HG03378 (cell line): ENCODE results near the gene PCDHGA6.
"Not testable (repeated sequence)": the region's sequence is repeated elsewhere in the genome, so short reads cannot be mapped to it uniquely, and the experiment has no call there.

Experiments used
- ATAC-seq: cut with Tn5 transposase; IDR thresholded peaks from one replicate; pipeline ENCODE4 v1.9.1; 2021; ENCODE audit warnings: mild to moderate bottlenecking, moderate library complexity; ENCODE audit not compliant: unreplicated experiment

Gene PCDHGA6

DNA sequence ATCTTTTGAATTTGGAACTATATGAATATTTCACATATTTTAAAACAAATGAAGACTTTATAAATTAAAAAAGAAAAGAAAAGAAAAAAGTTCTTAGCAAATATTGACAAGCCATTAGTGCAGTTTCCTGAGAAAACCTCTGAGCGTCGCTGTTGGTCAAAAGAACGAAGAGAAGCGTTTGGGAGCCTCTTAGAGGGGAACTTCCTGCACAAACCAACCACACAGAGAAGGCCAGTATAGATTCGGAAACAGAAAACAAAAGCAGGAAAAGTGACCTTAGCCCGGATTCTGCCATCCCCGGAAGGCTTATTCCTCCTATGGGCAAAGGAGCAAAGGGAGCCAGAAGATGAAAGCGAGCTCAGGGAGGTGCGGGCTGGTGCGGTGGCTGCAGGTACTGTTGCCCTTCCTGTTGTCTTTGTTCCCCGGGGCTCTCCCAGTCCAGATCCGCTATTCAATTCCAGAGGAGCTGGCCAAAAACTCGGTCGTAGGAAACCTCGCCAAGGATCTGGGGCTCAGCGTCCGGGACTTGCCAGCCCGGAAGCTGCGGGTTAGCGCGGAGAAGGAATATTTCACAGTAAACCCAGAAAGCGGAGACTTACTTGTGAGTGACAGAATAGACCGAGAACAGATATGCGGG lies 13.8 kb upstream of the PCDHGA6 start, which contains the start of gene PCDHGB2:
Gene PCDHGB2, plus strand, starts transcription at position 205 of the 637 bp plus-strand sequence. Its CDS starts 142 bp downstream, at position 347.
- ATAC-seq = no peak

DNA sequence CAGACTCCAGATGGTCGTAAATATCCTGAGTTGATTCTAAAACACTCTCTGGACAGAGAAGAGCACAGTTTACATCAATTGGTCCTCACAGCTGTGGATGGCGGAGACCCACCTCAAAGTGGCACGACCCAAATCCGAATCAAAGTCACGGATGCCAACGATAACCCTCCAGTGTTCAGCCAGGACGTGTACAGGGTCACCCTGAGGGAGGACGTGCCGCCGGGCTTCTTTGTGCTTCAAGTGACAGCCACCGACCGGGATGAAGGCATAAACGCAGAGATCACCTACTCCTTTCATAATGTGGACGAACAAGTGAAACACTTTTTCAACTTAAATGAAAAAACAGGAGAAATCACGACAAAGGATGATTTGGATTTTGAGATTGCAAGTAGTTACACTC lies 13.0 kb upstream of the PCDHGA6 start:
- no peak for ATAC-seq

DNA sequence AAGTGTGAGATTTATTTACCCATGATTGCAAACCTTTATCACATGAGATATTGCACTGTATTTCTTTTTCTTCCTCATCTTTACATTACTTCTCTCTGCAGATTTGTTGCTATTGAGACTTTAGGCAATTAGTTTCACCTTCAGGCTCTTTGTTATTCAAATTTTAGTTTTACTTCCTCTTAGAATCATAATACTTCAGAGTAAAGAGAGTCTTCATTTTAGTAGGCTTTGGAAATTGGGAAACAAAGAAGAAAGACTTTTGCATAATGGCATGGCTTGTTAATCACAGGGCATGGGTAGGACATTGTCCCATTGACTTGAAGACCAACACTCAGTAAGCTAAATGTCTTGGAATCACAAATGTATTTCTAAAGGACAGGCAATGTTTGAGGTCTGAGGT lies 11.0 kb upstream of the PCDHGA6 start:
- no peak for ATAC-seq

DNA sequence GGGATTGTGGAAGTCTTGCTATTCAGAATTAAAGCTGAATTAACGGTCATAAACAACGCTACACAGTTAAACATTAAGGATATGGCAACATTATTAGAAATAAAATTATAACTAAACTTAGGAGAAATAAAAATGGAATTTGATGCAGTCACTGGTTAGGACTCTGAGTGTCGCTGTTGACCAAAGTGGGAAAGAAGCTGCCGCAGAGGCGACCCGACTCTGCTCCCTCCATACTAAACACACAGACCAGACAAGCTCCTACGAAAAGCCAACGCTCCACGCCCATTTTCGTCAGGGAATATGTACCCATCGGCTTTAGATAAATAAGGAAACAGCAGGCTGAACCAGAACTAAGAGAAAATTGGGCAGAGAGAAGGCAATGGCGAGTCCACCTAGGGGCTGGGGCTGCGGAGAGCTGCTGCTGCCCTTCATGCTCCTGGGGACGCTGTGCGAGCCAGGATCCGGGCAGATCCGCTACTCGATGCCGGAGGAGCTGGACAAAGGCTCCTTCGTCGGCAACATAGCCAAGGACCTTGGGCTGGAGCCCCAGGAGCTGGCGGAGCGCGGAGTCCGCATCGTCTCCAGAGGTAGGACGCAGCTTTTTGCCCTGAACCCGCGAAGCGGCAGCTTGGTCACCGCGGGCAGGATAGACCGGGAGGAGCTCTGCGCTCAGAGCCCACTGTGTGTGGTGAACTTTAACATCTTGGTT lies 9.6 kb upstream of the PCDHGA6 start, which contains the start of gene PCDHGA5:
Gene PCDHGA5, plus strand, starts transcription at position 211 of the 709 bp plus-strand sequence. Its CDS starts 169 bp downstream, at position 380.
- no peak for ATAC-seq

DNA sequence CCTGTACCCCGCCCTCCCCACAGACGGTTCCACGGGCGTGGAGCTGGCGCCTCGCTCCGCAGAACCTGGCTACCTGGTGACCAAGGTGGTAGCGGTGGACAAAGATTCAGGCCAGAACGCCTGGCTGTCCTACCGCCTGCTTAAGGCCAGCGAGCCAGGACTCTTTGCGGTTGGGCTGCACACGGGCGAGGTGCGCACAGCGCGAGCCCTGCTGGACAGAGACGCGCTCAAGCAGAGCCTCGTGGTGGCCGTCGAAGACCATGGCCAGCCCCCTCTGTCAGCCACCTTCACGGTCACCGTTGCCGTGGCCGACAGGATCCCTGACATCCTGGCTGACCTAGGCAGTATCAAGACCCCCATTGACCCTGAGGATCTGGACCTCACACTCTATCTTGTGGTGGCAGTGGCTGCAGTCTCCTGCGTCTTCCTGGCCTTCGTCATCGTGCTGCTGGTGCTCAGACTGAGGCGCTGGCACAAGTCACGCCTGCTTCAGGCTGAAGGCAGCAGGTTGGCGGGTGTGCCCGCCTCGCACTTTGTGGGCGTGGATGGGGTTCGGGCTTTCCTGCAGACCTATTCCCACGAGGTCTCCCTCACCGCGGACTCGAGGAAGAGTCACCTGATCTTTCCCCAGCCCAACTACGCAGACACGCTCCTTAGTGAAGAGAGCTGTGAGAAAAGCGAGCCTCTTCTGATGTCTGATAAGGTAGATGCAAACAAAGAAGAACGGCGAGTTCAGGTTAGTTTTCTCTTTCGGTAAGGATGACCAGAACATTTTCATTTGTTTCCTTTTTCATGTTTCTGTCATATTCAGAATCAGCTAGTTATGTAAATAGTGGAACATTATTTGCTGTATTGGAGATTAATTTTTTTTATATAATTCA lies 7.4 kb upstream of the PCDHGA6 start:
- ATAC-seq = no peak

DNA sequence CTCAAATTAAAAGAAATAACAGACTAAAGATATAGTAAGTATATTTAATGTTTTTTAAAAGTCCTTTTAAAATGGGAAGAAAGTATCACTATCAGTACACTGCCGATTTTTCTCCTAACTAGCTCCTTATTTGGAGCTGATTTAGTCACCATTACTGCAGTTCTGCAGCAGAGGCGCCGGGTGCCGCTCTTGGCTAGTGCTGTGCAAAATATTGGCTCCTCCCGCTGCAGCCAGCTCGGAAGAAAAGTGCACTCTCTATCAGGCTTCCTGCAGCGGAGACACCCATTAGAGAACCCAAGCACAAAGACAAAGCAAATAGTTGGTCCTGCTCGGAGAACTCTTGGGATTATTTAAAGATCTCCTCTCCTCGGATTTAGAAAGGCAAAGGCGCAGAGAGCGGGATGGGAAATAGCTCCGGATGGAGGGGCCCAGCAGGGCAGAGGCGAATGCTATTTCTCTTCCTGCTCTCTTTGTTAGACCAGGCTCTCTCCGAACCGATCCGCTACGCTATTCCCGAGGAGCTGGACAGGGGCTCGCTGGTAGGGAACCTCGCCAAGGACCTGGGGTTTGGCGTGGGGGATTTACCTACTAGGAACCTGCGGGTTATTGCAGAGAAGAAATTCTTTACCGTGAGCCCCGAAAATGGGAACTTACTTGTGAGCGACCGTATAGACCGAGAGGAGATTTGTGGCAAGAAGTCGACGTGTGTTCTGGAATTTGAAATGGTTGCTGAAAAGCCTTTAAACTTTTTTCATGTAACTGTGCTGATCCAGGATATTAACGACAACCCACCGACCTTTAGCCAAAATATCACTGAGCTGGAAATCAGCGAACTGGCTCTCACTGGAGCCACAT lies 3.5 kb upstream of the PCDHGA6 start, which contains the start of gene PCDHGB3:
Gene PCDHGB3, plus strand, starts transcription at position 249 of the 855 bp plus-strand sequence. Its CDS starts 153 bp downstream, at position 402.
- ATAC-seq = peak; percentile 95

DNA sequence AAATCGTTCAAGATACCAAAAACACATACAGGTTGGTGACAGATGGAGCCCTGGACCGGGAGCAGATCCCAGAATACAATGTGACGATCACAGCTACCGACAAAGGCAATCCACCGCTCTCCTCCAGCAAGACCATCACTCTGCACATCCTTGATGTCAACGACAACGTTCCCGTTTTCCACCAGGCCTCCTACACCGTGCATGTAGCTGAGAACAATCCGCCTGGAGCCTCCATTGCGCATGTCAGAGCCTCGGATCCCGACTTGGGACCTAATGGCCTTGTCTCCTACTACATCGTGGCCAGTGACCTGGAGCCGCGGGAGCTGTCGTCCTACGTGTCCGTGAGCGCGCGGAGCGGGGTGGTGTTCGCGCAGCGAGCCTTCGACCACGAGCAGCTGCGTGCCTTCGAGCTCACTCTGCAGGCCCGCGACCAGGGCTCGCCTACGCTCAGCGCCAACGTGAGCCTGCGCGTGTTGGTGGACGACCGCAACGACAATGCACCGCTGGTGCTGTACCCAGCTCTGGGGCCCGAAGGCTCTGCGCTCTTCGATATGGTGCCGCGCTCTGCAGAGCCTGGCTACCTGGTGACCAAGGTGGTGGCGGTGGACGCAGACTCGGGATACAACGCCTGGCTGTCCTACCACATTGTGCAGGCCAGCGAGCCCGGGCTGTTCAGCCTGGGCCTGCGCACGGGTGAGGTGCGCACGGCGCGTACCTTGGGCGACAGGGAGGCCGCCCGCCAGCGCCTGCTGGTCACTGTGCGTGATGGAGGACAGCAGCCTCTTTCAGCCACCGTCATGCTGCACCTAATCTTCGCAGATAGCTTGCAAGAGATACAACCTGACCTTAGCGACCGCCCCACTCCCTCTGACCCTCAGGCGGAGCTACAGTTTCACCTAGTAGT lies 1.9 kb upstream of the PCDHGA6 start:
- ATAC-seq = no peak

DNA sequence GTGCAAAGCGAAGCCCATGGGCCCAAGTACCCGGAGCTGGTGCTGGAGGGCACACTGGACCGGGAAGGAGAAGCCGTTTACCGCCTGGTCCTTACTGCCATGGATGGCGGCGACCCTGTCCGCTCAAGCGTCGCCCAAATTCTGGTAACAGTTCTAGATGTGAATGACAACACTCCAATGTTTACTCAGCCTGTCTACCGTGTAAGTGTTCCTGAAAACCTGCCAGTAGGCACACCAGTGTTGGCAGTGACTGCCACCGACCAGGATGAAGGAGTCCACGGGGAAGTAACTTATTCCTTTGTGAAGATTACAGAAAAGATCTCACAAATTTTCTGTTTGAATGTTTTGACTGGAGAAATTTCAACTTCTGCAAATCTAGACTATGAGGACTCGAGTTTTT lies 936 bp downstream of the PCDHGA6 start:
- ATAC-seq = no peak

DNA sequence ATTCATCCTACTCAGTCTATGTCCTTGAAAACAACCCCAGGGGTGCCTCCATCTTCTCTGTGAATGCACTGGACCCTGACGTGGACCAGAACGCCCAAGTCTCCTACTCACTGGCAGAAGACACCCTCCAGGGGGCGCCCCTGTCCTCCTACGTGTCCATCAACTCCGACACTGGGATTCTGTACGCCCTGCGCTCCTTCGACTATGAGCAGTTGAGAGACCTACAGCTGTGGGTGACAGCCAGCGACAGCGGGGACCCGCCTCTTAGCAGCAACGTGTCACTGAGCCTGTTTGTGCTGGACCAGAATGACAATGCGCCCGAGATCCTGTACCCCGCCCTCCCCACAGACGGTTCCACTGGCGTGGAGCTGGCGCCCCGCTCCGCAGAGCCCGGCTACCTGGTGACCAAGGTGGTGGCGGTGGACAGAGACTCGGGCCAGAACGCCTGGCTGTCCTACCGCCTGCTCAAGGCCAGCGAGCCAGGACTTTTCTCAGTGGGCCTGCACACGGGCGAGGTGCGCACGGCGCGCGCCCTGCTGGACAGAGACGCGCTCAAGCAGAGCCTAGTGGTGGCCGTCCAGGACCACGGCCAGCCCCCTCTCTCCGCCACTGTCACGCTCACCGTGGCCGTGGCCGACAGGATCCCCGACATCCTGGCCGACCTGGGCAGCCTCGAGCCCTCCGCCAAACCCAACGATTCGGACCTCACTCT lies 1.9 kb downstream of the PCDHGA6 start:
- ATAC-seq = not testable (repeated sequence)

DNA sequence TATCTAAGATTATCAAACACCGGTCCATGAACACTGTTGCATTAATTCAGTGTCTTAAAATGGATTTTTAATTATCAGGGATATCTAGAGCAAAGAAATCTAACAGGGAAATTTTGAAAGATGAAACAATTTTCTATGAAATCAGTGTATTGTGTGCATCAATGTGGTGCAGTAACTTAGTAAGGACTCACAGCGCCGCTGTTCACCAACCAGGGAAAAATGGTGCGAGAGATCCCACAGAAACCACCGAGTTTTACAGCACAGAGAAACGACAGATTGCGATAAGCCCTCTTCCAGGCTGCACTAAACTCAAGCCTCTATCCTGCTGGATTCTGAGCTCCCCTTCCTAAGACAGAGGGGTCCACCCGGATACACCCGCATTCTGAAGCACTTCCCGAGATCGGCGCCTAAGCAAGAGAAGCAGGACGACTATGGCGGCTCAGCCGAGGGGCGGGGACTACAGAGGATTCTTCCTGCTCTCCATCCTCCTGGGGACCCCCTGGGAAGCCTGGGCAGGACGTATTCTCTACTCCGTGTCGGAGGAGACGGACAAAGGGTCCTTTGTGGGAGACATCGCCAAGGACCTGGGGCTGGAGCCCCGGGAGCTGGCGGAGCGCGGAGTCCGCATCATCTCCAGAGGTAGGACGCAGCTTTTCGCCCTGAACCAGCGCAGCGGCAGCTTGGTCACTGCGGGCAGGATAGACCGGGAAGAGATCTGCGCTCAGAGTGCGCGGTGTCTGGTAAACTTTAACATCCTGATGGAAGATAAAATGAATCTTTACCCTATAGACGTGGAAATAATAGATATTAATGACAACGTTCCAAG lies 9.0 kb downstream of the PCDHGA6 start, which contains the start of gene PCDHGA7:
Gene PCDHGA7, plus strand, starts transcription at position 274 of the 826 bp plus-strand sequence. Its CDS starts 158 bp downstream, at position 432.
- ATAC-seq = no peak

DNA sequence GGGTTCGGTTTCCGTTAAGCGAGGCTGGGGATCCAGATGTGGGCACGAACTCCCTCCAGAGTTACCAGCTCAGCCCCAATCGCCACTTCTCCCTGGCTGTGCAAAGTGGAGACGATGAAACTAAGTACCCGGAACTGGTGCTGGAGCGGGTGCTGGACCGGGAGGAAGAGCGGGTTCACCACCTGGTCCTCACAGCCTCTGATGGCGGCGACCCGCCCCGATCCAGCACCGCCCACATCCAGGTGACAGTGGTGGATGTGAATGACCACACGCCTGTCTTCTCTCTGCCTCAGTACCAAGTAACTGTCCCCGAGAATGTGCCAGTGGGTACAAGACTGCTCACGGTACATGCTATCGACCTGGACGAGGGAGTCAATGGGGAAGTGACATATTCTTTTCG lies 9.7 kb downstream of the PCDHGA6 start:
- ATAC-seq = no peak

DNA sequence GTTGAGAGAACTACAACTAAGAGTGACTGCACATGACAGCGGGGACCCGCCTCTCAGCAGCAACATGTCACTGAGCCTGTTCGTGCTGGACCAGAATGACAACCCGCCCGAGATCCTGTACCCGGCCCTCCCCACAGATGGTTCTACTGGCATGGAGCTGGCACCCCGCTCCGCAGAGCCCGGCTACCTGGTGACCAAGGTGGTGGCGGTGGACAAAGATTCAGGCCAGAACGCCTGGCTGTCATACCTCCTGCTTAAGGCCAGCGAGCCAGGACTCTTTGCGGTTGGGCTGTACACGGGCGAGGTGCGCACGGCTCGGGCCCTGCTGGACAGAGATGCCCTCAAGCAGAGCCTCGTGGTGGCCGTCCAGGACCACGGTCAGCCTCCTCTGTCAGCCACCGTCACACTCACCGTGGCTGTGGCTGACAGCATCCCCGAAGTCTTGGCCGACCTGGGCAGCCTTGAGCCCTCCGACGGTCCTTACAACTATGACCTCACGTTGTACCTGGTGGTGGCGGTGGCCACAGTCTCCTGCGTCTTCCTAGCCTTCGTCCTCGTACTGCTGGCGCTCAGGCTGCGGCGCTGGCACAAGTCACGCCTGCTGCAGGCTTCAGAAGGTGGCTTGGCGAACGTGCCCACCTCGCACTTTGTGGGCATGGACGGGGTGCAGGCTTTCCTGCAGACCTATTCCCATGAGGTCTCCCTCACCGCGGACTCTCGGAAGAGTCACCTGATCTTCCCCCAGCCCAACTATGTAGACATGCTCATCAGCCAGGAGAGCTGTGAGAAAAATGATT lies 11.0 kb downstream of the PCDHGA6 start:
- ATAC-seq = no peak

DNA sequence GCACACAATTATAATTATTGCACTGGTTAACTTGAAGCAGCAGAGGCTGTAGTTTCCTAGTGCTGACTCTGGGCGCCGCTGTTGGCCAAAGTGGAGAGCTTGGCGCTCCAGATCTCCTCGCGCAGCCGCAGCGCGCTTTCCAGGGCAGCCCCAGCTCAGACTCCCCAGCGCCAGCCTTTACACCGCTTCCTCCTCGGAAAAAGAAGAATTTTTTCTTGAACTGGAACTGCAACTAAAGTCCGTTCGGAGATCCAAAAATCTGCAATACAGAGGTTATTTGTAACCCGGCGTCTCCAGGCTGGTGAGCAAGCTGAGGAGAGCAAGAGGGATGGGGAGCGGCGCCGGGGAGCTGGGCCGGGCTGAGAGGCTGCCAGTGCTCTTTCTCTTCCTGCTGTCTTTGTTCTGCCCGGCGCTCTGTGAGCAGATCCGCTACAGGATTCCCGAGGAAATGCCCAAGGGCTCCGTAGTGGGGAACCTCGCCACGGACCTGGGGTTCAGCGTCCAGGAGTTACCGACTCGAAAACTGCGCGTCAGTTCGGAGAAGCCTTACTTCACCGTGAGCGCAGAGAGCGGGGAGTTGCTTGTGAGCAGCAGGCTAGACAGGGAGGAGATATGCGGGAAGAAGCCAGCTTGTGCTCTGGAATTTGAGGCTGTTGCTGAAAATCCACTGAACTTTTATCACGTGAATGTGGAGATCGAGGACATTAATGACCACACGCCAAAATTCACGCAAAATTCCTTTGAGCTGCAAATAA lies 14.0 kb downstream of the PCDHGA6 start, which contains the start of gene PCDHGB4:
Gene PCDHGB4, plus strand, starts transcription at position 142 of the 755 bp plus-strand sequence. Its CDS starts 187 bp downstream, at position 329.
- ATAC-seq = peak; percentile 54

DNA sequence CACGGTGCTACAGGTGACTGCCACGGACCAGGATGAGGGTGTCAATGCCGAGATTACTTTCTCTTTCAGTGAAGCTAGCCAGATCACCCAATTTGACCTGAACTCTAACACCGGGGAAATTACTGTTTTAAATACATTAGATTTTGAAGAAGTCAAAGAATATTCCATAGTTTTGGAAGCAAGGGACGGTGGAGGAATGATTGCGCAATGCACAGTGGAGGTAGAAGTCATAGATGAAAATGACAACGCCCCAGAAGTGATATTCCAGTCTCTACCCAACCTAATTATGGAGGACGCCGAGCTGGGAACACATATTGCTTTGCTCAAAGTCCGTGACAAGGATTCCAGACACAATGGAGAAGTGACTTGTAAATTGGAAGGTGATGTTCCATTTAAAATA lies 15.0 kb downstream of the PCDHGA6 start:
- ATAC-seq = no peak

DNA sequence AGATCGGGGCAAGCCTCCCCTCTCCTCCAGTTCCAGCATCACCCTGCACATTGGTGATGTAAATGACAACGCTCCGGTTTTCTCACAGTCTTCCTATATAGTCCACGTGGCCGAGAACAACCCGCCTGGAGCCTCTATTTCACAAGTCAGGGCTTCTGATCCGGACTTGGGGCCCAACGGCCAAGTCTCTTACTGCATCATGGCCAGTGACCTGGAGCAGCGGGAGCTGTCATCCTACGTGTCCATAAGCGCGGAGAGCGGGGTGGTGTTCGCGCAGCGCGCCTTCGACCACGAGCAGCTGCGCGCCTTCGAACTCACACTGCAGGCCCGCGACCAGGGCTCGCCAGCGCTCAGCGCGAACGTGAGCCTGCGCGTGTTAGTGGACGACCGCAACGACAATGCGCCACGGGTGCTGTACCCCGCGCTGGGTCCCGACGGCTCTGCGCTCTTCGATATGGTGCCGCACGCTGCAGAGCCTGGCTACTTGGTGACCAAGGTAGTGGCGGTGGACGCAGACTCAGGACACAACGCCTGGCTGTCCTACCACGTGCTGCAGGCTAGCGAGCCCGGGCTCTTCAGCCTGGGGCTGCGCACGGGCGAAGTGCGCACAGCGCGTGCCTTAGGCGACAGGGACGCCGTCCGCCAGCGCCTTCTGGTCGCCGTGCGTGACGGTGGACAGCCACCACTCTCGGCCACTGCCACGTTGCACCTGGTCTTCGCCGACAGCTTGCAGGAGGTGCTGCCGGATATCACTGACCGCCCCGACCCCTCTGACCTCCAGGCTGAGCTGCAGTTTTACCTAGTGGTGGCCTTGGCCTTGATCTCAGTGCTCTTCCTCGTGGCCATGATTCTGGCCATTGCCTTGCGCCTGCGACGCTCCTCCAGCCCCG lies 15.7 kb downstream of the PCDHGA6 start:
- ATAC-seq = no peak
